Smooth muscle cell (in vitro differentiated cells): ENCODE measurements around the gene RTP5. TPM values are rescaled to one million over a fixed set of nuclear protein-coding genes. Genes with fewer than 3 reads are reported as not detected.

Source experiments
- DNase-seq: peaks from one replicate; lab custom pipeline; 2025; ENCODE audit not compliant: unreplicated experiment; lab: John Stamatoyannopoulos, UW
- H2AFZ ChIP-seq: fragments of 200-600 bp; sonication (generic); 2 replicates; pipeline ENCODE4 v1.6.0; 2016; ENCODE audit warnings: antibody characterized with exemption, low read depth, mild to moderate bottlenecking
- H3F3A ChIP-seq: fragments of 200-600 bp; sonication (generic); 2 replicates; pipeline ENCODE4 v1.6.0; 2017; ENCODE audit warnings: antibody characterized with exemption, low read depth
- H3K27ac ChIP-seq: fragments of 200-600 bp; sonication (generic); 2 replicates; pipeline ENCODE4 v1.5.1; 2016; ENCODE audit warnings: low read depth, mild to moderate bottlenecking
- H3K27me3 ChIP-seq: fragments of 200-600 bp; sonication (generic); 2 replicates; pipeline ENCODE4 v1.6.1; 2016; ENCODE audit warnings: low read depth, mild to moderate bottlenecking
- H3K36me3 ChIP-seq: fragments of 200-600 bp; sonication (generic); 2 replicates; pipeline ENCODE4 v1.5.1; 2016; ENCODE audit warnings: low read depth
- H3K4me1 ChIP-seq: fragments of 200-600 bp; sonication (generic); 2 replicates; pipeline ENCODE4 v1.5.1; 2016; ENCODE audit warnings: low read depth
- H3K4me2 ChIP-seq: fragments of 200-600 bp; sonication (generic); 2 replicates; pipeline ENCODE4 v1.6.0; 2016; ENCODE audit warnings: mild to moderate bottlenecking
- H3K4me3 ChIP-seq: fragments of 200-600 bp; sonication (generic); 2 replicates; pipeline ENCODE4 v1.5.1; 2016; ENCODE audit warnings: mild to moderate bottlenecking
- H3K79me2 ChIP-seq: fragments of 200-600 bp; sonication (generic); 2 replicates; pipeline ENCODE4 v1.6.0; 2016; ENCODE audit warnings: low read depth, mild to moderate bottlenecking
- H3K9ac ChIP-seq: fragments of 200-600 bp; sonication (generic); 2 replicates; pipeline ENCODE4 v1.6.0; 2016; ENCODE audit warnings: low read depth
- H3K9me3 ChIP-seq: fragments of 200-600 bp; sonication (generic); replicated peaks from 2 replicates; pipeline ENCODE4 v1.5.1; 2016; ENCODE audit warnings: low read depth
- H4K20me1 ChIP-seq: fragments of 200-600 bp; sonication (generic); 2 replicates; pipeline ENCODE4 v1.6.0; 2016; ENCODE audit warnings: low read depth
- CTCF ChIP-seq: fragments of 200-600 bp; sonication (generic); IDR thresholded peaks from 2 replicates; pipeline ENCODE4 v1.5.1; 2017; ENCODE audit warnings: borderline replicate concordance, mild to moderate bottlenecking, antibody characterized with exemption; ENCODE audit not compliant: insufficient read depth, poor library complexity, severe bottlenecking
- WGBS: methylation state at CpG from one replicate; pipeline ENCODE4 v1.1.7; 2016; ENCODE audit warnings: low lambda C conversion rate; 5-methylcytosine and 5-hydroxymethylcytosine counted together
- polyA plus RNA-seq: library from polyadenylated mRNA; unstranded; fragments of >200 nt; fragmentation: Nextera tagmentation; extraction: Ambion mirVana; gene quantifications from 2 replicates; pipeline ENCODE4 v1.2.1, GENCODE V29; 2016
- total RNA-seq: library from RNA; depleted of rRNA; stranded (reverse); fragments of >200 nt; gene quantifications from 2 replicates; pipeline ENCODE4 v1.2.3, GENCODE V29; 2014

RTP5 gene
- total and polyA plus RNA-seq, 2 experiments from 2014 or later: not detected

- H3K36me3 ChIP-seq: no peaks in the 10 kb centered on the region
- H3K27me3 ChIP-seq: no peaks in the 10 kb centered on the region
- H3K9ac ChIP-seq: peak overlapping the region; percentile 24
- WGBS: 45% methylated on average over 17 of the region's 27 CpGs
- no peak for TF ChIP-seq CTCF
- no peak overlapping the region for H2AFZ ChIP-seq
- H3K4me2 ChIP-seq: peak overlapping the region; percentile 54
- no peak overlapping the region for H3K27ac ChIP-seq
- no peak overlapping the region for H3K4me3 ChIP-seq
- no peaks in the 10 kb centered on the region for H3K4me1 ChIP-seq
- H3F3A ChIP-seq: no peaks in the 10 kb centered on the region
- peak; percentile 43 for DNase-seq
- no peaks in the 10 kb centered on the region for H4K20me1 ChIP-seq
- no peaks in the 10 kb centered on the region for H3K9me3 ChIP-seq
- H3K79me2 ChIP-seq: no peaks in the 10 kb centered on the region
These were observed 15.7 kb upstream of the RTP5 start for GRCh38 chr2:241853651-241854341.

GRCh38 chr2:241854342-241855244 is 14.9 kb upstream of the RTP5 start:
- no peak overlapping the region for H2AFZ ChIP-seq
- H4K20me1 ChIP-seq: no peaks in the 10 kb centered on the region
- H3K9me3 ChIP-seq: no peaks in the 10 kb centered on the region
- TF ChIP-seq CTCF: no peak
- H3K27ac ChIP-seq: no peak overlapping the region
- no peak for DNase-seq
- H3K4me3 ChIP-seq: no peak overlapping the region
- H3K36me3 ChIP-seq: no peaks in the 10 kb centered on the region
- no peaks in the 10 kb centered on the region for H3K27me3 ChIP-seq
- H3F3A ChIP-seq: no peaks in the 10 kb centered on the region
- H3K4me1 ChIP-seq: no peaks in the 10 kb centered on the region
- no peaks in the 10 kb centered on the region for H3K79me2 ChIP-seq
- 89% methylated on average over 19 of the region's 21 CpGs for WGBS
- H3K9ac ChIP-seq: peak overlapping the region; percentile 24
- peak overlapping the region; percentile 54 for H3K4me2 ChIP-seq

- Histone ChIP-seq H3K4me3 (no peak overlapping the region), H3K79me2 (no peaks in the 10 kb centered on the region), H3K4me1 (no peaks in the 10 kb centered on the region), H3K9me3 (no peaks in the 10 kb centered on the region), H4K20me1 (no peaks in the 10 kb centered on the region), H3F3A (no peaks in the 10 kb centered on the region), H3K4me2 (no peak overlapping the region), H3K9ac (no peak overlapping the region), H3K36me3 (no peaks in the 10 kb centered on the region), H3K27me3 (no peaks in the 10 kb centered on the region), H2AFZ (no peak overlapping the region), H3K27ac (no peak overlapping the region)
- TF ChIP-seq CTCF: no peak
- DNase-seq: no peak
- WGBS: 92% methylated on average over 18 of the region's 18 CpGs
These were observed 14.2 kb upstream of the RTP5 start for GRCh38 chr2:241855245-241855887.
